PFSK-1 (cell line): ENCODE results near the gene EPHA6.

Source experiments
- FOXP2 ChIP-seq: optimal IDR thresholded peaks from 2 replicates; pipeline ENCODE3; 2011; ENCODE audit warnings: borderline replicate concordance, control low read depth, inconsistent platforms; ENCODE audit not compliant: insufficient read depth; ENCODE audit errors: extremely low read length, extremely low read depth
- POLR2AphosphoS5 ChIP-seq: IDR thresholded peaks from 2 replicates; pipeline ENCODE4 v1.6.1; 2012; ENCODE audit warnings: low read depth, mild to moderate bottlenecking, control low read depth, low read length, moderate library complexity
- REST ChIP-seq, 2 experiments: IDR thresholded peaks; 2 replicates each; pipeline versions ENCODE4 v1.6.1 to v1.8.0; 2011 to 2012; ENCODE audit warnings: low read depth in 2 of 2, low read length in 2 of 2, control low read depth in 1 of 2, inconsistent platforms in 1 of 2, mild to moderate bottlenecking in 1 of 2, moderate library complexity in 1 of 2; ENCODE audit not compliant: insufficient read depth in 1 of 2
- SIN3A ChIP-seq: IDR thresholded peaks from 2 replicates; pipeline ENCODE4 v1.6.1; 2012; ENCODE audit warnings: mild to moderate bottlenecking, low read length, moderate library complexity, borderline replicate concordance; ENCODE audit not compliant: insufficient read depth
- TAF1 ChIP-seq: IDR thresholded peaks from 2 replicates; pipeline ENCODE4 v1.6.1; 2012; ENCODE audit warnings: low read length, control low read depth, borderline replicate concordance; ENCODE audit not compliant: insufficient read depth

The EPHA6 gene

GRCh38 chr3:97673357-97673997 lies 859.1 kb downstream of the EPHA6 start:
- TF ChIP-seq SIN3A (no peak), TAF1 (no peak), REST (IDR thresholded peaks at IDR 0.05; ENCODE audit: insufficient read depth in 1 of 2, low read depth in 2 of 2, low read length in 2 of 2) (no peak), FOXP2 (no peak), POLR2AphosphoS5 (no peak)

- no peak for TF ChIP-seq REST (IDR thresholded peaks at IDR 0.05; ENCODE audit: insufficient read depth in 1 of 2, low read depth in 2 of 2, low read length in 2 of 2)
- no peak for TF ChIP-seq SIN3A
- TF ChIP-seq FOXP2 = no peak
- TF ChIP-seq POLR2AphosphoS5 = no peak
- TF ChIP-seq TAF1 = no peak
Observed at GRCh38 chr3:97674461-97674860, 860.1 kb downstream of the EPHA6 start.

- TF ChIP-seq REST (IDR thresholded peaks at IDR 0.05; ENCODE audit: insufficient read depth in 1 of 2, low read depth in 2 of 2, low read length in 2 of 2) (no peak), TAF1 (no peak), FOXP2 (no peak), POLR2AphosphoS5 (no peak), SIN3A (no peak)
Observed at GRCh38 chr3:97680210-97680609, 865.8 kb downstream of the EPHA6 start.

GRCh38 chr3:97680696-97681095 lies 866.3 kb downstream of the EPHA6 start:
- TF ChIP-seq FOXP2 = no peak
- no peak for TF ChIP-seq TAF1
- no peak for TF ChIP-seq REST (IDR thresholded peaks at IDR 0.05; ENCODE audit: insufficient read depth in 1 of 2, low read depth in 2 of 2, low read length in 2 of 2)
- no peak for TF ChIP-seq POLR2AphosphoS5
- no peak for TF ChIP-seq SIN3A
